T-cell (primary cell): ENCODE results near the gene HGFAC. TPM values are rescaled to one million over a fixed set of nuclear protein-coding genes. Genes with fewer than 3 reads are reported as not detected.

Source experiments
- ATAC-seq, 4 experiments: fragments of 200-7000 bp in 3 of 4; fragments of 150-1000 bp in 1 of 4; cut with Tn5 transposase; replicated peaks in 1 of 4; 1 replicate in 3 of 4; 2 replicates in 1 of 4; pipeline ENCODE4 v1.10.0; 2021; ENCODE audit warnings: moderate library complexity in 3 of 4, mild to moderate bottlenecking in 2 of 4, moderate number of reproducible peaks in 1 of 4
- CTCF ChIA-PET, 2 donors: fragments of 300-600 bp; sonication (Branson Sonifier 250); formaldehyde crosslinking; loops; one replicate each; lab custom pipeline; 2022; ENCODE audit warnings: antibody characterized with exemption in 2 of 2; lab: Charles Lee
- POLR2A ChIA-PET, 2 donors: fragments of 300-600 bp; sonication (Branson Sonifier 250); formaldehyde crosslinking; loops; one replicate each; lab custom pipeline; 2022; ENCODE audit warnings: antibody characterized with exemption in 2 of 2; lab: Charles Lee
- DNase-seq, 35 experiments: peaks; one replicate each; pipeline versions ENCODE4 v3.0.0 to v3.0.0-alpha.2; 2013 to 2023
- H3K27ac ChIP-seq: one replicate; pipeline ENCODE4 v1.5.1; 2013; ENCODE audit warnings: low read length
- H3K27me3 ChIP-seq, 2 experiments: replicated peaks in 1 of 2; 1 replicate in 1 of 2; 2 replicates in 1 of 2; pipeline versions ENCODE4 v1.6.1 to v1.7.0; 2013; ENCODE audit warnings: low read length in 1 of 2, mixed read lengths in 1 of 2; ENCODE audit not compliant: control insufficient read depth in 2 of 2, insufficient read depth in 2 of 2; ENCODE audit errors: extremely low read depth in 1 of 2
- H3K36me3 ChIP-seq, 2 donors: 1 replicate in 1 of 2; 2 replicates in 1 of 2; pipeline versions ENCODE4 v1.6.1 to v1.7.0; 2013; ENCODE audit warnings: low read length in 1 of 2; ENCODE audit not compliant: control insufficient read depth in 2 of 2, insufficient read depth in 1 of 2; ENCODE audit errors: extremely low read depth in 1 of 2
- H3K4me1 ChIP-seq, 2 experiments: 1 replicate in 1 of 2; 2 replicates in 1 of 2; pipeline versions ENCODE4 v1.6.1 to v1.7.0; 2013; ENCODE audit warnings: low read length in 2 of 2, mixed read lengths in 1 of 2; ENCODE audit not compliant: insufficient read depth in 2 of 2, control insufficient read depth in 1 of 2; ENCODE audit errors: extremely low read depth in 1 of 2
- H3K4me3 ChIP-seq, 2 donors: 1 replicate in 1 of 2; 2 replicates in 1 of 2; pipeline versions ENCODE4 v1.5.1 to v1.7.0; 2013; ENCODE audit warnings: mild to moderate bottlenecking in 2 of 2, low read length in 1 of 2, moderate library complexity in 1 of 2; ENCODE audit not compliant: control insufficient read depth in 1 of 2; ENCODE audit errors: extremely low read depth in 1 of 2
- H3K9me3 ChIP-seq: 2 replicates; pipeline ENCODE4 v1.7.0; 2013
- H3K27ac Mint-ChIP-seq, 2 donors: one replicate each; pipeline ENCODE4 v1.8.0; 2020 to 2021; ENCODE audit warnings: mild to moderate bottlenecking in 2 of 2, mixed read lengths in 2 of 2
- H3K27me3 Mint-ChIP-seq, 2 donors: one replicate each; pipeline ENCODE4 v1.8.0; 2021 to 2022; ENCODE audit warnings: mixed read lengths in 2 of 2
- H3K36me3 Mint-ChIP-seq: one replicate; pipeline ENCODE4 v1.8.0; 2021; ENCODE audit warnings: mixed read lengths
- H3K4me1 Mint-ChIP-seq, 3 donors: one replicate each; pipeline ENCODE4 v1.8.0; 2020 to 2022; ENCODE audit warnings: mixed read lengths in 3 of 3, mild to moderate bottlenecking in 1 of 3
- H3K4me3 Mint-ChIP-seq, 3 donors: one replicate each; pipeline ENCODE4 v1.8.0; 2020 to 2022; ENCODE audit warnings: mild to moderate bottlenecking in 3 of 3, mixed read lengths in 3 of 3, moderate library complexity in 3 of 3
- H3K9me3 Mint-ChIP-seq, 3 donors: one replicate each; pipeline ENCODE4 v1.8.0; 2020 to 2022; ENCODE audit warnings: mixed read lengths in 3 of 3
- WGBS: methylation state at CpG from one replicate; pipeline ENCODE4 v1.1.5; 2013; ENCODE audit warnings: missing lambda C conversion rate; ENCODE audit not compliant: insufficient coverage; 5-methylcytosine and 5-hydroxymethylcytosine counted together
- total RNA-seq, 35 experiments: library from RNA in 6 of 35; stranded (reverse) in 6 of 35; fragments of 120-200 nt in 1 of 35; gene quantifications; one replicate each; pipeline versions ENCODE4 v1.2.1 to v1.2.4 and lab custom pipeline; 2013 to 2026

The HGFAC gene
- total RNA-seq, 5 donors from 2014 or later (not counting 1 experiment from before 2014, with no cell fraction given): 0.33 to 0.73 (median 0.70) TPM; not detected in 2

GRCh38 chr4:3436048-3436797 lies 5.5 kb upstream of the HGFAC start:
- H3K36me3 Mint-ChIP-seq: no peaks in the 10 kb centered on the region
- Histone ChIP-seq H3K27me3 (no peaks in the 10 kb centered on the region), H3K27ac (no peak overlapping the region), H3K4me3 (no peak overlapping the region), H3K36me3 (peaks cover 0 to 3% of the 10 kb centered on the region in 2 donors), H3K4me1 (no peaks in the 10 kb centered on the region), H3K9me3 (no peaks in the 10 kb centered on the region)
- ATAC-seq: no peak
- POLR2A ChIA-PET: no interaction called here
- H3K27me3 Mint-ChIP-seq: no peaks in the 10 kb centered on the region
- 89% methylated on average over 17 of the region's 22 CpGs for WGBS
- CTCF ChIA-PET: no interaction called here
- no peak overlapping the region for H3K27ac Mint-ChIP-seq
- no peaks in the 10 kb centered on the region for H3K4me1 Mint-ChIP-seq
- H3K9me3 Mint-ChIP-seq: no peaks in the 10 kb centered on the region
- no peak overlapping the region for H3K4me3 Mint-ChIP-seq
- DNase-seq: no peak

GRCh38 chr4:3436798-3437581 lies 4.8 kb upstream of the HGFAC start:
- CTCF ChIA-PET: no interaction called here
- ATAC-seq: peak in 1 of 4 experiments; percentile 31
- no peak overlapping the region for H3K4me3 Mint-ChIP-seq

GRCh38 chr4:3437582-3437936 lies 4.2 kb upstream of the HGFAC start:
- no peak for ATAC-seq
- H3K4me3 Mint-ChIP-seq: no peak overlapping the region
- no peak overlapping the region for H3K27ac Mint-ChIP-seq
- no peak overlapping the region for H3K4me3 ChIP-seq
- WGBS: 87% methylated on average over 9 of the region's 9 CpGs
- no peaks in the 10 kb centered on the region for H3K27me3 Mint-ChIP-seq
- no peak overlapping the region for H3K27ac ChIP-seq
- peaks cover 0 to 3% of the 10 kb centered on the region in 2 experiments for H3K27me3 ChIP-seq
- H3K4me1 Mint-ChIP-seq: no peaks in the 10 kb centered on the region
- ChIA-PET CTCF (no interaction called here), POLR2A (no interaction called here)
- DNase-seq: no peak
- no peaks in the 10 kb centered on the region for H3K36me3 Mint-ChIP-seq
- no peaks in the 10 kb centered on the region for H3K36me3 ChIP-seq
- H3K9me3 ChIP-seq: no peaks in the 10 kb centered on the region
- no peaks in the 10 kb centered on the region for H3K4me1 ChIP-seq
- H3K9me3 Mint-ChIP-seq: no peaks in the 10 kb centered on the region

More at GRCh38 chr4:3436798-3437581, 4.8 kb upstream of the HGFAC start:
- Histone ChIP-seq H3K27ac (no peak overlapping the region), H3K9me3 (no peaks in the 10 kb centered on the region), H3K4me3 (no peak overlapping the region), H3K27me3 (no peaks in the 10 kb centered on the region), H3K36me3 (peaks cover 0 to 3% of the 10 kb centered on the region in 2 donors), H3K4me1 (no peaks in the 10 kb centered on the region)
- H3K27ac Mint-ChIP-seq: no peak overlapping the region
- no peak for DNase-seq
- no peaks in the 10 kb centered on the region for H3K4me1 Mint-ChIP-seq
- no peaks in the 10 kb centered on the region for H3K36me3 Mint-ChIP-seq
- WGBS: 84% methylated on average over 16 of the region's 19 CpGs
- POLR2A ChIA-PET: no interaction called here
- H3K27me3 Mint-ChIP-seq: no peaks in the 10 kb centered on the region
- H3K9me3 Mint-ChIP-seq: no peaks in the 10 kb centered on the region

- Mint-ChIP-seq H3K4me1 (no peaks in the 10 kb centered on the region), H3K36me3 (no peaks in the 10 kb centered on the region), H3K27ac (no peak overlapping the region), H3K9me3 (no peaks in the 10 kb centered on the region), H3K4me3 (no peak overlapping the region), H3K27me3 (no peaks in the 10 kb centered on the region)
- DNase-seq: no peak
- POLR2A ChIA-PET: no interaction called here
- CTCF ChIA-PET: no interaction called here
- 91% methylated on average over 16 of the region's 28 CpGs for WGBS
- Histone ChIP-seq H3K27ac (no peak overlapping the region), H3K4me3 (no peak overlapping the region), H3K36me3 (no peaks in the 10 kb centered on the region), H3K9me3 (no peaks in the 10 kb centered on the region), H3K4me1 (peaks cover 2 to 6% of the 10 kb centered on the region in 2 experiments), H3K27me3 (peaks cover 0 to 9% of the 10 kb centered on the region in 2 experiments)
- ATAC-seq: no peak
These were observed 3.5 kb upstream of the HGFAC start for GRCh38 chr4:3437998-3438846.

GRCh38 chr4:3438847-3439180 lies 3.0 kb upstream of the HGFAC start:
- peaks cover 2 to 12% of the 10 kb centered on the region in 2 experiments for H3K4me1 ChIP-seq
- CTCF ChIA-PET: no interaction called here
- H3K4me3 Mint-ChIP-seq: no peak overlapping the region
- H3K9me3 Mint-ChIP-seq: no peaks in the 10 kb centered on the region
- no peaks in the 10 kb centered on the region for H3K36me3 ChIP-seq
- H3K27me3 Mint-ChIP-seq: no peaks in the 10 kb centered on the region
- no peak overlapping the region for H3K4me3 ChIP-seq
- no peak overlapping the region for H3K27ac Mint-ChIP-seq
- no peak overlapping the region for H3K27ac ChIP-seq
- WGBS: 80% methylated on average over 8 of the region's 10 CpGs
- no peaks in the 10 kb centered on the region for H3K9me3 ChIP-seq
- H3K4me1 Mint-ChIP-seq: no peaks in the 10 kb centered on the region
- POLR2A ChIA-PET: no interaction called here
- ATAC-seq (no peak), DNase-seq (no peak)
- H3K36me3 Mint-ChIP-seq: no peaks in the 10 kb centered on the region
- H3K27me3 ChIP-seq: peaks cover 0 to 13% of the 10 kb centered on the region in 2 experiments

GRCh38 chr4:3439391-3439790 lies 2.4 kb upstream of the HGFAC start:
- peaks cover 2 to 13% of the 10 kb centered on the region in 2 experiments for H3K4me1 ChIP-seq
- no peaks in the 10 kb centered on the region for H3K27me3 Mint-ChIP-seq
- DNase-seq: no peak
- H3K9me3 Mint-ChIP-seq: no peaks in the 10 kb centered on the region
- no peaks in the 10 kb centered on the region for H3K9me3 ChIP-seq
- no peaks in the 10 kb centered on the region for H3K36me3 Mint-ChIP-seq
- H3K4me1 Mint-ChIP-seq: no peaks in the 10 kb centered on the region
- 88% methylated on average over 14 of the region's 16 CpGs for WGBS
- no peak overlapping the region for H3K27ac Mint-ChIP-seq
- no peak overlapping the region for H3K27ac ChIP-seq
- ATAC-seq: no peak
- ChIA-PET CTCF (interaction anchor here in 1 of 2 donors (0.9 kb wide), 1 partner anchor 244 kb away, joined by 3 read pairs; no protein-coding TSS in a partner anchor), POLR2A (interaction anchor here in 1 of 2 donors (0.9 kb wide), 1 partner anchor 9 kb away, joined by 3 read pairs; no protein-coding TSS in a partner anchor)
- H3K4me3 ChIP-seq: no peak overlapping the region
- no peaks in the 10 kb centered on the region for H3K36me3 ChIP-seq
- H3K27me3 ChIP-seq: peaks cover 0 to 17% of the 10 kb centered on the region in 2 experiments
- H3K4me3 Mint-ChIP-seq: no peak overlapping the region
